Smooth muscle cell (in vitro differentiated cells): ENCODE measurements around the gene COL5A1. TPM values are rescaled to one million over a fixed set of nuclear protein-coding genes. Genes with fewer than 3 reads are reported as not detected.

Source experiments
- DNase-seq: peaks from one replicate; lab custom pipeline; 2025; ENCODE audit not compliant: unreplicated experiment; lab: John Stamatoyannopoulos, UW
- H2AFZ ChIP-seq: fragments of 200-600 bp; sonication (generic); 2 replicates; pipeline ENCODE4 v1.6.0; 2016; ENCODE audit warnings: antibody characterized with exemption, low read depth, mild to moderate bottlenecking
- H3F3A ChIP-seq: fragments of 200-600 bp; sonication (generic); 2 replicates; pipeline ENCODE4 v1.6.0; 2017; ENCODE audit warnings: antibody characterized with exemption, low read depth
- H3K27ac ChIP-seq: fragments of 200-600 bp; sonication (generic); 2 replicates; pipeline ENCODE4 v1.5.1; 2016; ENCODE audit warnings: low read depth, mild to moderate bottlenecking
- H3K27me3 ChIP-seq: fragments of 200-600 bp; sonication (generic); 2 replicates; pipeline ENCODE4 v1.6.1; 2016; ENCODE audit warnings: low read depth, mild to moderate bottlenecking
- H3K36me3 ChIP-seq: fragments of 200-600 bp; sonication (generic); 2 replicates; pipeline ENCODE4 v1.5.1; 2016; ENCODE audit warnings: low read depth
- H3K4me1 ChIP-seq: fragments of 200-600 bp; sonication (generic); 2 replicates; pipeline ENCODE4 v1.5.1; 2016; ENCODE audit warnings: low read depth
- H3K4me2 ChIP-seq: fragments of 200-600 bp; sonication (generic); 2 replicates; pipeline ENCODE4 v1.6.0; 2016; ENCODE audit warnings: mild to moderate bottlenecking
- H3K4me3 ChIP-seq: fragments of 200-600 bp; sonication (generic); 2 replicates; pipeline ENCODE4 v1.5.1; 2016; ENCODE audit warnings: mild to moderate bottlenecking
- H3K79me2 ChIP-seq: fragments of 200-600 bp; sonication (generic); 2 replicates; pipeline ENCODE4 v1.6.0; 2016; ENCODE audit warnings: low read depth, mild to moderate bottlenecking
- H3K9ac ChIP-seq: fragments of 200-600 bp; sonication (generic); 2 replicates; pipeline ENCODE4 v1.6.0; 2016; ENCODE audit warnings: low read depth
- H3K9me3 ChIP-seq: fragments of 200-600 bp; sonication (generic); replicated peaks from 2 replicates; pipeline ENCODE4 v1.5.1; 2016; ENCODE audit warnings: low read depth
- H4K20me1 ChIP-seq: fragments of 200-600 bp; sonication (generic); 2 replicates; pipeline ENCODE4 v1.6.0; 2016; ENCODE audit warnings: low read depth
- CTCF ChIP-seq: fragments of 200-600 bp; sonication (generic); IDR thresholded peaks from 2 replicates; pipeline ENCODE4 v1.5.1; 2017; ENCODE audit warnings: borderline replicate concordance, mild to moderate bottlenecking, antibody characterized with exemption; ENCODE audit not compliant: insufficient read depth, poor library complexity, severe bottlenecking
- WGBS: methylation state at CpG from one replicate; pipeline ENCODE4 v1.1.7; 2016; ENCODE audit warnings: low lambda C conversion rate; 5-methylcytosine and 5-hydroxymethylcytosine counted together
- polyA plus RNA-seq: library from polyadenylated mRNA; unstranded; fragments of >200 nt; fragmentation: Nextera tagmentation; extraction: Ambion mirVana; gene quantifications from 2 replicates; pipeline ENCODE4 v1.2.1, GENCODE V29; 2016
- total RNA-seq: library from RNA; depleted of rRNA; stranded (reverse); fragments of >200 nt; gene quantifications from 2 replicates; pipeline ENCODE4 v1.2.3, GENCODE V29; 2014

Gene COL5A1
- total and polyA plus RNA-seq, 2 experiments from 2014 or later: 1,084 to 1,443 TPM

- TF ChIP-seq CTCF: no peak
- Histone ChIP-seq H3K36me3 (no peaks in the 10 kb centered on the region), H3K27ac (no peak overlapping the region), H3K4me1 (peaks cover 17% of the 10 kb centered on the region), H3F3A (peaks cover 19% of the 10 kb centered on the region), H3K79me2 (peaks cover 61% of the 10 kb centered on the region), H3K9me3 (no peaks in the 10 kb centered on the region), H4K20me1 (peaks cover 19% of the 10 kb centered on the region), H2AFZ (no peak overlapping the region), H3K27me3 (no peaks in the 10 kb centered on the region), H3K4me2 (no peak overlapping the region), H3K4me3 (no peak overlapping the region), H3K9ac (no peak overlapping the region)
- WGBS: 97% methylated on average over 13 of the region's 13 CpGs
- DNase-seq: no peak
Measured at GRCh38 chr9:134638502-134639090, 3.0 kb upstream of the COL5A1 start.

- peaks cover 72% of the 10 kb centered on the region for H3K79me2 ChIP-seq
- no peaks in the 10 kb centered on the region for H3K9me3 ChIP-seq
- H3K9ac ChIP-seq: peak overlapping the region; percentile 60
- peaks cover 25% of the 10 kb centered on the region for H3F3A ChIP-seq
- no peak for DNase-seq
- WGBS: 70% methylated on average over 5 of the region's 5 CpGs
- H3K27ac ChIP-seq: peak overlapping the region; percentile 91
- peak overlapping the region; percentile 98 for H3K4me2 ChIP-seq
- no peak overlapping the region for H3K4me3 ChIP-seq
- H3K27me3 ChIP-seq: no peaks in the 10 kb centered on the region
- peaks cover 30% of the 10 kb centered on the region for H4K20me1 ChIP-seq
- peaks cover 19% of the 10 kb centered on the region for H3K4me1 ChIP-seq
- H3K36me3 ChIP-seq: no peaks in the 10 kb centered on the region
- no peak overlapping the region for H2AFZ ChIP-seq
- no peak for TF ChIP-seq CTCF
Measured at GRCh38 chr9:134639994-134640393, 1.6 kb upstream of the COL5A1 start.

GRCh38 chr9:134640506-134641172 lies 964 bp upstream of the COL5A1 start:
- H4K20me1 ChIP-seq: peaks cover 37% of the 10 kb centered on the region
- H3K4me1 ChIP-seq: peaks cover 22% of the 10 kb centered on the region
- no peak for TF ChIP-seq CTCF
- 36% methylated on average over 13 of the region's 14 CpGs for WGBS
- H3F3A ChIP-seq: peaks cover 31% of the 10 kb centered on the region
- H2AFZ ChIP-seq: no peak overlapping the region
- peak overlapping the region; percentile 97 for H3K4me3 ChIP-seq
- H3K9me3 ChIP-seq: no peaks in the 10 kb centered on the region
- peaks cover 79% of the 10 kb centered on the region for H3K79me2 ChIP-seq
- no peaks in the 10 kb centered on the region for H3K27me3 ChIP-seq
- peak overlapping the region; percentile 91 for H3K27ac ChIP-seq
- no peaks in the 10 kb centered on the region for H3K36me3 ChIP-seq
- no peak for DNase-seq
- peak overlapping the region; percentile 60 for H3K9ac ChIP-seq
- H3K4me2 ChIP-seq: peak overlapping the region; percentile 98

GRCh38 chr9:134641990-134642384 lies 384 bp downstream of the COL5A1 start:
- peaks cover 50% of the 10 kb centered on the region for H4K20me1 ChIP-seq
- no peaks in the 10 kb centered on the region for H3K36me3 ChIP-seq
- 0% methylated on average over 16 of the region's 58 CpGs for WGBS
- DNase-seq: no peak
- peaks cover 88% of the 10 kb centered on the region for H3K79me2 ChIP-seq
- peaks cover 27% of the 10 kb centered on the region for H3K4me1 ChIP-seq
- peak overlapping the region; percentile 98 for H3K4me2 ChIP-seq
- no peaks in the 10 kb centered on the region for H3K9me3 ChIP-seq
- H3F3A ChIP-seq: peaks cover 44% of the 10 kb centered on the region
- peak overlapping the region; percentile 97 for H3K4me3 ChIP-seq
- H3K27me3 ChIP-seq: no peaks in the 10 kb centered on the region
- H3K9ac ChIP-seq: peak overlapping the region; percentile 96
- no peak overlapping the region for H2AFZ ChIP-seq
- no peak for TF ChIP-seq CTCF
- peak overlapping the region; percentile 91 for H3K27ac ChIP-seq
